HG02588 (cell line): ENCODE measurements around the gene THY1.
"Not testable (repeated sequence)": the region's sequence is repeated elsewhere in the genome, so short reads cannot be mapped to it uniquely, and the experiment has no call there.

Source experiments
- ATAC-seq: cut with Tn5 transposase; IDR thresholded peaks from one replicate; pipeline ENCODE4 v1.9.1; 2021; ENCODE audit warnings: mild to moderate bottlenecking, moderate library complexity; ENCODE audit not compliant: unreplicated experiment

Gene THY1

DNA sequence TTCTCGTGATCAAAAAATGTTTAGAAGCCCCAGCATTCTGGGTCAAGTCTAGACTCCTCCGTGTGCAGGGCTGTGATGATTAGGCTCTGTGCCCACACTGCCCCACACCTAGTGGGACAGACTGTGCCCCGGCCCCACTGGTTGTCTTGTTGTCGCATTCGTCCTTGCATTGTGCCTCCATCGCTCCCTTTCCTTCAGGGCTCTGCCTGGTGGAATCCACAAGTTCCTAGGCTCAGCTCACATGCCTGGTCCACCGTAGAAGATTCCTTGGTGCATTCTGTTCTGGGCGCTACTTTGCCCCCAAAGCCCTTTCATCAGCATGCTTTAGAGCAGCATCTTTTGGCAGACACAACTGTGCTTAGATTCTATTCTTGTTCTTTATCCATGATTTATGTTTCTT lies 23.5 kb upstream of the THY1 start:
- ATAC-seq = no peak

DNA sequence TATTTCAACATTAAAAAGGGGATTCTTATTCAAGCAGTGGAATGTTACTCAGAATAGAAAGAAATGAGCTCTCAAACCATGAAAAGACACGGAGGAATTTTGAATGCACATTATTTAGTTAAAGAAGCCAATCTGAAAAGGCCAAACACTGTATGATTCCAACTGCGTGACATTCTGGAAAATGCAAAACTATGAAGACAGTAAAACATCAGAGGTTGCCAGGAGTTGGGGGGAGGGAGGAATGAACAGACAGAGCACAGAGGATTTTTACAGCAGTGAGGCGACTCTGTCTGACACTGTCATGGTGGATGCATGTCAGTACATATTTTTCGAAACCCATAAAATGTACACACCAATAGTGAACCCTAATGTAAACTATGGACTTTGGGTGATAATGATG lies 22.9 kb upstream of the THY1 start:
- no peak for ATAC-seq

DNA sequence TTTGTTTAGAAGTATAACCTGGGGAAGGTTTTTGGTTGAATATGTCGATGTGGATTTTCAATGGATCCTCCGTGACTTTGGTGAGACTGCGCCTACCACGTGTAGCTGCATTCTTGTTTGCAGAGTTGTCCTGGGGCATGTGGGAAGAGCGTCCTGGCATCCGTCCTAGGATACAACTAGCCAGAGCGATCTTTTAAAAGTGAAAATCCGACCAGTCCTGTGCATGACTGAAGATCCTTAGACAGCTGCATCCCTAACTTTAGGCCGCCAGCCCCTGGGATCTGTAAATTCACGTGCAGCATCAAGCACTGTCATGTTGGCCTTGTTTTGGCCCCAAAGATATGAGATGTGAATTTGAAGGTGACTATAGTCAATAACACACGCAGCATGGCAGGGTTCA lies 22.4 kb upstream of the THY1 start:
- no peak for ATAC-seq

DNA sequence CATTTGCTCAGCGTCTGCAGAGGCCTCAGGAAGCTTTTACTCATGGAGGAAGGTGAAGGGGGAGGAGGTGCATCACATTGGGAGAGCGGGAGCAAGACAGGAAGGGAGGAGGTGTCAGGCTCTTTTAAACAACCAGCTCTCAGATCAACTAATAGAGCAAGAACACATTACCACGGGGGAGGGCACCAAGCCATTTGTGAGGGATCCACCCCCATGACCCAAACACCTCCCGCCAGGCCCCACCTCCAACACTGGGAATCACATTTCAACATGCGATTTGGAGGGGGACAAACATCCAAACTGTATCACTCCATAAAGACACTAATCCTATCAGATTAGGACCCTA lies 18.9 kb upstream of the THY1 start:
- ATAC-seq = no peak

DNA sequence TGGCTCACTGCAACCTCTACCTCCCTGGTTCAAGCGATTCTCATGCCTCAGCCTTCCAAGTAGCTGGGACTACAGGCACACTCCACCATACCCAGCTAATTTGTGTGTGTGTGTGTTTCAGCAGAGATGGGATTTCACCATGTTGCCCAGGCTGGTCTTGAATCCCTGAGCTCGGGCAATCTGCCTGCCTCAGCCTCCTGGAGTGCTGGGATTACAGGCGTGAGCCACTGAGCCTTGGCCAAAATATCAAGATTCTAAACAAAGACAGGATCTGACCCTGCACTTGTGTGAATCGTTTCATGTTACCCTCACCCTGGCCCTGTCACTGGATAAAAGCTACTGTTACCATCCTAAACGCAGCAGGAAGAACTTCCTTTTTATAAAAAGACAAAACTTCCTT lies 15.6 kb upstream of the THY1 start:
- ATAC-seq = no peak

DNA sequence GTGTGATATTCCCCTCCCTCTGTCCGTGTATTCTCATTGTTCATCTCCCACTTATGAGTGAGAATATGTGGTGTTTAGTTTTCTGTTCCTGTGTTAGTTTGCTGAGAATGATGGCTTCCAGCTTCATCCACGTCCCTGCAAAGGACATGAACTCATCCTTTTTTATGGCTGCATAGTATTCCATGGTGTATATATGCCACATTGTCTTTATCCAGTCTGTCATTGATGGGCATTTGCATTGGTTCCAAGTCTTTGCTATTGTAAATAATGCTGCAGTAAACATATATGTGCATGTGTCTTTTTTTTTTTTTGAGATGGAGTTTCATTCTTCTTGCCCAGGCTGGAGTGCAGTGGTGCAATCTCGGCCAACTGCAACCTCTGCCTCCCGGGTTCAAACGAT lies 14.5 kb upstream of the THY1 start:
- not testable (repeated sequence) for ATAC-seq

DNA sequence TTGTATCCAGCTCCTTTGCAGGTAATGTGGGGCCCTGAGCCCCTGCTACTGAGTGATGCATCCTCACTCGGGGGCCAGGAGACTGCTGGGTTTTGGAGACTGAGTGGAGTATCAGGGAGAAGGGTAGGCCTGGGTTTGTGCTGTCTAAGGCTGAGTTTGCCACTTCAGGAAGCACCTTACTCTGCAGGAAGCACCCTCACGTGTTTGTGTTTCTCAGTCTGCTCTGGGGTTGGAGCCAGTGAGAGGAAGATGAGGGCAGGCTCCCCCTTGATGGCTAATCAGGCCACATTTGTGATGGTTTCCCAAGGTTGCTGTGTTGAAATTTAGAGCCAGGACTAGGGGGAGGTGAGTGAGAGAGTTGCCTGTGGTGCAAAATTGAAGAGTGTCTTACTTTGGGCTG lies 13.7 kb upstream of the THY1 start:
- no peak for ATAC-seq

DNA sequence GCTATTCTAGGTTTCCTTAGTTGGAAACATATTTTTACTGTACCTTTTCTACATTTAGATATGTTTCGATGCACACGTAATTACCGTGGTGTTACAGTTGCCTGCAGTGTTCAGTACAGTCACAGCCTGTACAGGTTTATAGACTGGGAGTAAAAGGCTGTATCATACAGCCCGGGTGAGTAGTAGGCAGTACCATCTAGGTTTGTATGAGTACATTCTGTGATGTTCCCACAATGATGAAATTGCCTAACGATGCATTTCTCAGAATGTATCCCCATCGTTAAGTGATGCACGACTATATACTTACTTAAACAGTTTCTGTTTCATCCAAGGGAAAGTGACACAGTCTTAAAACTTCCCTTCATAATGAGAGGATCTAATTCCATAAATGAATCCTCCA lies 13.1 kb upstream of the THY1 start:
- no peak for ATAC-seq

DNA sequence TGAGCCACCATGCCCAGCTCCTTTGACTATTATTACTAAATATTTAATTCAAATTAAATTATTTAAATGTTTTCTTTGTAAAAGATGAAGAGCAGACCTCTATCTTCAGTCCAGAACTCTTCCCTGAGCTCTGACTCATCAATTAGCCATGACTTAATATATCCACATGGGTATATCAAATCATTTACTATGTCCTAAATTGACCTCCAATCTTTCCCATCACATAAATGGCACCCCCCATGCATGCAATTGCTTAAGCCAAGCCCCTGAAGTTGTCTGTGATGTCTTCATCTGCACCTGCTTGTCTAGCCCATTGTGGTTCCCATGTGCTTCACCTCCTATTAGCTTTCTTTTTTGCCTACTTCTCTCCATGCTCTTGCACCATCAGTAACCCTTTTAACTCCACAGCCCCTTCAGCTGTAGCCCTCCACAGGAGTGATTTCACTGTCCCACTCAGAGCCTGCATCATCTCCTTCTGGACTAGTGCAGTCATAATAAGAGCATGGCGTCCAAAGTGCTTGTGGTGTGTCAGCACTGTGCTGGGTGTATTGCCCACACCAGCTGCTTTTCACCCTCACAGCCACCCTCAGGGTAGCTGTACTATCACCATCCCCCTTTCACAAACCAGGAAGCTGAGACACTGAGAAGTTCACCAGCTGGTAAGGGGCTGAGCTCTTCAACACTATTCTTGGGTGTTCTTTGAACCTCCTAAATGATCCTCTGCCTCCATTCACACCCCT lies 11.8 kb upstream of the THY1 start:
- no peak for ATAC-seq

DNA sequence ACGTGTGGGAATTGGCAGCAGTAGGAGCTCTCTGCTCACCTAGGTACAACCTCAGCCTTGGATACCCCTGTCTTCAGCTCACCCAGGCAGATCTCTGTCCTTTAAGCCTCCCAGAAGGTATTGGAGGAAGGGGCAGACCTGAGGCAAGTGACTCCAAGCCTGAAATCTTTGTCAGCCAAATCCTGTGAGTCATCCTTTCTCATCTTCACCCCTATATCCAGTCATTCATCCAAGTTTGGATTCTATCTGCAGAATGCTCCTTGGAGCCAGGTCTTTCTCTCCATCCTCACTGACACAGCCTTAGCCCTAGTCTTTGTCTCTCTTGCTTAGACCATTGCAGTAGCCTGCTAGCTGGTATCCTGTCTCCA lies 10.4 kb upstream of the THY1 start:
- ATAC-seq = no peak

DNA sequence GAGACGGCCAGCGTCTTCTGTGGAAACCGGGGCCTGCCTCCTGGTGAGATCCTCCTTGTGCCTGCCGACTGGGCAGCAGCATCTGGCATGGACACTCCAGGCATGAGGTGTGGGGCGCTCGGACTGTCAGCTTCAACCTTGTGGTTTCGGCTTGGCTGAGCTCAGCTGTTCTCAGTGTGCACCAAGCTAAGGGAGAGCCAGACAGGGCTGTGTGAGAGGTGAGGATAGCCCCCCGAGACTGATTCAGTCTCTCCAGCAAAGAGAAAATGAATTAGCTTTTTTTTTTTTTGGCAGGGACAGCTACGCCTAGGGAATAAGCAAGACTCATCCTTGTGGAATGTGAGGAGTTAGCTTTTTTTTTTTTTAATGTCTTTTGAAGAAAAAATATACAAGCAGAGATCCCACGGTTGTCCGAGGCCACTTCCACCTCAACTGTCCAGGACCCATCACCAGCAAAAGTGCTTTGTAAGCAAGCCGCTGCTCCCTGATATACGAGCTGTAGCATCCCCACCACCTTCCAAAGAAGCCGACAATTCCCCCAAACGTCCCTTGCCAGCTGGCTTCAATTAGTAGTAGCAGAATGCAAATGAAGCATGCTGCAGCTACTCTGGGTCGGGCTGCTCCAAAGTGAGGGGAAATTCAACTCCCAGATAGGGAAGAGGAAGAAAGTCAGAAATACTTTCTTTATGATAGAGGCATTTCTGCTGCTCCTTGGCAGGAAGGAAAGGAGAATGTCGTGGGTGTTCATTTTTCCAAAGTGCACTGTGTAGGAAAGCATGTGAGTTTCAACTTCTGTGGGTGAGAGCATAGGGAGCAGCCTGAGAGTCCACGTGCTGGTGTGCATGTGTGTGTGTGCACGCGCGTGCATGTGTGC lies 9.7 kb upstream of the THY1 start:
- ATAC-seq = no peak

DNA sequence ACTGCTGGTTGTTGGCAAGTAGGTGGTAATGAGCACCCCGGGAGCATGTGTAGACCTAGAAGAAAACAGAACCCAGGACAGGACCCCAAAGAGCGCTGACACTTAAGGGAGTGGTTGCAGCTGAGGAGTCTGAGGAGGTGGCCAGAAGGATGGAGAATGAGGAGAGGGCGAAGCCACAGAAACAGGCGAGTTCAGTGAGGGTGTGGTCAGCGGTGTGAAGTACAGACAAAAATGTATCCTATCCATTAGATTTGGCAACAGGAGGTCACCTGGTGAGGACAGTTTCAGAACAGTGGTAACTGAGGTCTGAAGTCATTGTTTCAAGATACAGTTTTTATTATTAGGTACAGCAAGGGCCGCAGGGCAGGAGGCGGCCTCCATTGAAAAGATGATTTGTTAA lies 8.6 kb upstream of the THY1 start:
- ATAC-seq = no peak

DNA sequence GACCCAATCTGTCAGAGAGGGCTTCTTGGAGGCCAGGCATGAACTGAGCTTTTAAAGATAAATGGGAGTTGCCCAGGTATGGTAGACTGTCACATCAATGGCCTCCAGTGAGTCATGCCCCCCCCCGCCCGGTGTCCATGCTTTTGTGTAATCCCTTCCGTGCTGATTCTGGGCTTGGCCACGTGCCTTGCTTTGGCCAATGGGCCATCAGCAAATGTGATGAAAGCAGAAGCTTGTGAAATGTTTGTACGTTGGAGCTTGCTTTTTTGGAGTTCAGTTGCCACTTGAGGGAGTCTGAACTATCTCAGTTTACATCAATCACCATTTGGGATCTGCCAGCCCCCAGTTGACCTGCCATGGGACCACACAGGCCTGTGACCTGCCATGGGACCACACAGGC lies 4.3 kb upstream of the THY1 start:
- no peak for ATAC-seq

DNA sequence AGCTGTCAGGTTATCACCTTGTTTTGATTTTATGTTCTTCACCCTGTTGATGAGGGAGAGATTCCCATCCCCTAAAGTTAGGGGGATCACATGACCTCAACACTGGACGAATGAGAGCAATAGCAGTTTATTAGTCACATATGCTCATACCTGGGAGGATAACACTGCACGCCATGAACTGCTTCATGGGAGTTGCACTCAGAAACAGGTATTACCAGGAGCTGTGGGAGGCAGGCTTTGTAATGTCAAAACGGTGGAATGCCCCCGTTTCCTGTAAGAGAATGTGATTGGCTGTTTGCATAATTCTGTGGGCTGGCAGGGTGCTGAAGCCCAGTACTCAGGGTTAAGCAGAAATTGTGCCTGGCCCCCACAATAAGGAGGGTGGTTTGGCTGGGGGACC lies 3.2 kb upstream of the THY1 start:
- no peak for ATAC-seq

DNA sequence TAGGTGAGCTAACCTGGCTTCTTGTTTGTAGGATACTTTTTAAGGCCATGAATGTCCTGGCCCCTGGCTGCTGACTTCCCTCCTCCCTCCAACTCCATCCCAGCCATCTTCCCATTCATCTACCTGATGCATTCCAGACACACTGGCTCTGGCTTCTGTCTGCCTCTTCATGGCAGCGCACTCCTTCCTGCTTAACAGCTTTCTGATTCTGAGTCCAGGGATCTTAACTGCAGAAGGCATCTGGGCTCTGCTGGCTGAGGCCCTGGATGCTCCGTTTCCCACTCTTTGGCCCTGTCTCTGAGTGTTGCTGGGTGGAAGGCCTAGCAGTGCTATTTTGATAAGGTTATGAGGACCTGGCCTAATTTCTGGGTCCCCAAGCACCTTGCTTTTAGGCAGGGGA lies 1.8 kb upstream of the THY1 start:
- no peak for ATAC-seq

DNA sequence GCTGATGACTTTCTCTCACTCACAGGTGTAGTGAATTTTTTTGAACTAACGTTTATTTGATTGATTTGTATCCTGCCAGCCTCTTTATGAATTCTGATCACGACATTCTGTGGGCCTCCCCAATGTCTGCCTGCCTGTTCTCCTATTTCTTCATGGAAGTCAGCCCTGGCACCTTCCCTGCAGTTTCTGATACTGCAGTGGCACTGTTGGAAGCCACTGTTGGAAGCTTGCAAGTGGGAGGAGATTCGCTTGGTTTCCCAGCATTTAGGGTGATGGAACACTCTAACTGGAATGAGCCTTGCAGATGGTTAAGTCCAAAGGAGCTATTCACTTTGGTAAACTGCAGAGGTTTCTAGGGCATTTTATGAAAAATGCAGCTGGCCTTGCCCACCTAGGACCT lies 1.3 kb upstream of the THY1 start:
- ATAC-seq = no peak

DNA sequence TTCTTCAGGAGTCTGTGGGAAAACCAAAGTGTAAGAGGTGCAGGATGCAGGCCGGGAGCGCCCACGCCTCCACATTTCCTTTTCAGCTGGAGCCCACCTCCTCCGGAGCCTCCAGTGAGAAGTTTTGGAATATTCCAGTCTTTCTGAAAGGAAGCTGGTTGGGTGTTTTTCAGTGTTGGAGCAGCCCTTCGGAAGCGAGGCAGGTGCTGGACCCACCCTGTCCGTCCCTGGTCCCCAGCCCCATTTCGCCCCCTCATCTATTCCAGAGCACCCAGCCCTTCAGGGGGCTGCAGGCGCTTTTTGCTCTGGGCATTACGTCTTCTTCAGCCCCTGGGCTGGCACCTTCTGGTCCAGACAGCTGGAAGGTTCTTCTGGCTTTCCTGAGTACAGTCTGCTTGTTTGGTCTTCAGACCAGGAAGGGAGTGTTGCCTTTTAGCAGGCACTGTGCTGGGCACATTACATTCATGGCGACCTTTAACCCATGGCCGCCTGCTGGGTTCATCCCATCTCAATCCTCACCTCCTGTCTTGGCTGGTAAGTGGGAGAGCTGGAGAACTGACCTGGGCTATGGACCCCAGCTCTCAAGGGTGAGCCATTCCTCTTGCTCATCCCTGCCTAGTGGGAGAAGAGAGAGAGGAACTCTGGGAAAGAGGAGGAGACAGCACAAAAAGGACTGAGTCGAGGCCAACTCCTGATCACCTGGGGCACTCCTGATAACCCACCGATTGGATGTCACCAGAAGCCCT lies 710 bp upstream of the THY1 start:
- no peak for ATAC-seq

DNA sequence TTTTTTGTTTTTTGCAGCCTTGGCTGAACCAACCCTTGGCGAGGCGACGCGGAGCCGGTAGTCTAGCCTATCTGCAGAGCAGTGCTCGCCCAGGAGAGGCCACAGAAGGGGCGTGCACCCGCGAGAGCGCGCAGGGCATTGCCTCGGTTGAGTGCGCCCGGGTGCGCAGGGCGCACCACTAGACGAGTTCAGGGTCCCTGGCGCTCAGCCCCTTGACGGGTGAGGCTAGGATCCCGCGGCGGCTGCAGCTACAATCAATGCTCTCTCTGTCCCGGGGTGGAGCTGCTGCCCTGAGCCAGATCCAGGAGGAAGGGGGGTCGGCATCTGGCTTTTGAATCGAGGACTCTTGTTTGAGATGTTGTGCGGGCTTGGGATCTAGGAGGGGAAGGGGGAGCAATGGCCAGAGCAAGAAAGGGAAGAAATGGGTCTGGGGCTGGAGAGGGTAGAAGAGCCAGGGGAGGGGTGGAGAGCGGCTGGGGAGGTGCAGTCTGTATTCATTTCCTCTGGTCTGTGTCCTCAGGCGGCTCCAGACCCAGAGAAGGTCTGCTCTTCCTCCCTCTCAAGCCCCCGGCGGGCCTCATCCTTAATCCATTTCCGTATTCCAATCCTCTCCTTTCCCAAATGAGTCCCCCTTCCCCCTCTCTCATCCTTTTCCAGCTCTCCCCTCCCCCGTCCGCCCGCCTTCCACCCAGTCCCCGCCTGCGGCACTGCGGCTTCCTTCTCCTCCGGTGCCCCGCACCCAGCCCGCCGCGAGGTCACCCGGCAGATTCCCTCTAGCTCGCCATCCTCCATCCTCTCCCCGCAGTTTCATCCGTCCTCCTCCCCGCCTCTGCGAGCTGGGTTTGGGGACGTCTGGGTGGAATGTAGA lies 797 bp downstream of the THY1 start:
- no peak for ATAC-seq

DNA sequence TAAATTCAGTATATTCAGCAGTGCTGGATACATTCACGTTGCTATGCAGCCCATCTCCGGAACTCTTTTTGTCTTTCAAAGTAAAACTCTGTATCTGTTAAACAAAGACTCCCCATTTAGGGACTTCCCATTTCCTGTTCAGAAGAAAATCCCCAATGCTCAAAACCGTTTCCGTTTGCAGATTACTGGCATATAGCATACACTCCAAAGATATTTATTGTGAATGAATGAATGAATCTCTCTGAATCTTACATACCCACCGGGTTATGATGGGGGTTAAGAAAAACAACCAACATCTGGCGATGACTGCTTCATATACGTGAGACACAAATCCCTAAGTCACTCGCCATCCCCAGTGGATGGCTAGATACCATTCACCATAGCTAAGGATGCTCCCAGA lies 1.6 kb downstream of the THY1 start:
- ATAC-seq = no peak

DNA sequence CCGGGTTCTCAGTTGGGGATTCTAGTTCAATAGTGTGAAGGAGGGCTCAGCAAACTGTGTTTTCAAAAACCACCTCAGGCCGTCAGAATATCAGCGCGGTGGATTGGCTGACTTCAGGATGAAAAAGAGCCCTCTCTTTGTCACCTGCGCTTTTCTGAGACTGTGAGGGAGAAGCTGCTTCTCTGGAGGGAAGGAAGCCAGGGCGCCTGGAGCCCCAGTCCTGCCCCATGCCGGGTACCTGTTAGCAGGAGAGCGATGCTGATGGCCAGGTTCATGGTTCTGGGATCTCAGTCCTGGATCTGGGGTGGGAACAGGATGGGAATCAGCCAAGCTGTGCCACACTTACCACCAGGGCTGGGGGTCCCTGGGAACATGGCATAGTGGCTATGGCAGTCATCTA lies 2.3 kb downstream of the THY1 start:
- ATAC-seq = no peak
